Measurements from ENCODE around the gene TMBIM4.
"Not testable (repeated sequence)": the region's sequence is repeated elsewhere in the genome, so short reads cannot be mapped to it uniquely, and the experiment has no call there.

Gene TMBIM4

GRCh38 chr12:66169221-66170170 is at the start of gene TMBIM4:
TMBIM4 (minus strand) TSS chr12:66169996; CDS start chr12:66169951, 45 bp downstream.
- no peaks in the 10 kb centered on the region for H3K27me3 ChIP-seq (ENCODE audit: control insufficient read depth, insufficient read depth, low read length)
- H3K9ac ChIP-seq (ENCODE audit: low read depth, low read length): peak within 1 kb of the TSS; percentile 87
- peaks cover 8% of the 10 kb centered on the region for H3K9me3 ChIP-seq (ENCODE audit: control insufficient read depth, insufficient read depth, low read length)
- no peaks in the 10 kb centered on the region for H3K4me1 ChIP-seq (ENCODE audit: control insufficient read depth, insufficient read depth, low read length)
- no peaks in the 10 kb centered on the region for H3K36me3 ChIP-seq (ENCODE audit: control insufficient read depth, insufficient read depth, low read length)
- H3K4me3 ChIP-seq (ENCODE audit: low read depth, low read length): peak within 1 kb of the TSS; percentile 92
- peak within 1 kb of the TSS; percentile 91 for H3K27ac ChIP-seq (ENCODE audit: low read depth, low read length)

GRCh38 chr12:66217342-66217917 is 47.6 kb upstream of the TMBIM4 start:
- no peaks in the 10 kb centered on the region for H3K27me3 ChIP-seq (ENCODE audit: control insufficient read depth, insufficient read depth, low read length)
- no peaks in the 10 kb centered on the region for H3K4me1 ChIP-seq (ENCODE audit: control insufficient read depth, insufficient read depth, low read length)

GRCh38 chr12:66213011-66213410 is 43.2 kb upstream of the TMBIM4 start:
- H3K27ac ChIP-seq (ENCODE audit: low read depth, low read length); H3K36me3 ChIP-seq (ENCODE audit: control insufficient read depth, insufficient read depth, low read length); H3K9ac ChIP-seq (ENCODE audit: low read depth, low read length); H3K27me3 ChIP-seq (ENCODE audit: control insufficient read depth, insufficient read depth, low read length); H3K4me3 ChIP-seq (ENCODE audit: low read depth, low read length); H3K9me3 ChIP-seq (ENCODE audit: control insufficient read depth, insufficient read depth, low read length); H3K4me1 ChIP-seq (ENCODE audit: control insufficient read depth, insufficient read depth, low read length): not testable (repeated sequence)

More at GRCh38 chr12:66217342-66217917, 47.6 kb upstream of the TMBIM4 start:
- Histone ChIP-seq H3K4me3 (ENCODE audit: low read depth, low read length) (no peak overlapping the region), H3K9ac (ENCODE audit: low read depth, low read length) (no peak overlapping the region), H3K9me3 (ENCODE audit: control insufficient read depth, insufficient read depth, low read length) (peaks cover 8% of the 10 kb centered on the region; the same call in 1 of the 2 replicates), H3K27ac (ENCODE audit: low read depth, low read length) (no peak overlapping the region), H3K36me3 (ENCODE audit: control insufficient read depth, insufficient read depth, low read length) (no peaks in the 10 kb centered on the region)

- H3K9me3 ChIP-seq (ENCODE audit: control insufficient read depth, insufficient read depth, low read length); H3K9ac ChIP-seq (ENCODE audit: low read depth, low read length); H3K27ac ChIP-seq (ENCODE audit: low read depth, low read length); H3K27me3 ChIP-seq (ENCODE audit: control insufficient read depth, insufficient read depth, low read length); H3K36me3 ChIP-seq (ENCODE audit: control insufficient read depth, insufficient read depth, low read length); H3K4me3 ChIP-seq (ENCODE audit: low read depth, low read length); H3K4me1 ChIP-seq (ENCODE audit: control insufficient read depth, insufficient read depth, low read length): not testable (repeated sequence)
Measured at GRCh38 chr12:66211573-66211972, 41.8 kb upstream of the TMBIM4 start.

GRCh38 chr12:66210840-66211239 is 41.0 kb upstream of the TMBIM4 start:
- Histone ChIP-seq H3K36me3 (ENCODE audit: control insufficient read depth, insufficient read depth, low read length) (no peaks in the 10 kb centered on the region), H3K4me3 (ENCODE audit: low read depth, low read length) (no peak overlapping the region), H3K27me3 (ENCODE audit: control insufficient read depth, insufficient read depth, low read length) (no peaks in the 10 kb centered on the region), H3K27ac (ENCODE audit: low read depth, low read length) (no peak overlapping the region), H3K9me3 (ENCODE audit: control insufficient read depth, insufficient read depth, low read length) (no peaks in the 10 kb centered on the region), H3K9ac (ENCODE audit: low read depth, low read length) (no peak overlapping the region), H3K4me1 (ENCODE audit: control insufficient read depth, insufficient read depth, low read length) (no peaks in the 10 kb centered on the region)

GRCh38 chr12:66206141-66206540 is 36.3 kb upstream of the TMBIM4 start:
- H3K27ac ChIP-seq (ENCODE audit: low read depth, low read length): no peak overlapping the region
- H3K9me3 ChIP-seq (ENCODE audit: control insufficient read depth, insufficient read depth, low read length): no peaks in the 10 kb centered on the region
- no peak overlapping the region for H3K4me3 ChIP-seq (ENCODE audit: low read depth, low read length)
- H3K4me1 ChIP-seq (ENCODE audit: control insufficient read depth, insufficient read depth, low read length): no peaks in the 10 kb centered on the region
- H3K9ac ChIP-seq (ENCODE audit: low read depth, low read length): no peak overlapping the region
- H3K27me3 ChIP-seq (ENCODE audit: control insufficient read depth, insufficient read depth, low read length): no peaks in the 10 kb centered on the region
- no peaks in the 10 kb centered on the region for H3K36me3 ChIP-seq (ENCODE audit: control insufficient read depth, insufficient read depth, low read length)

- no peaks in the 10 kb centered on the region for H3K27me3 ChIP-seq (ENCODE audit: control insufficient read depth, insufficient read depth, low read length)
- H3K9ac ChIP-seq (ENCODE audit: low read depth, low read length): no peak overlapping the region
- H3K36me3 ChIP-seq (ENCODE audit: control insufficient read depth, insufficient read depth, low read length): no peaks in the 10 kb centered on the region
- H3K27ac ChIP-seq (ENCODE audit: low read depth, low read length): no peak overlapping the region
- H3K9me3 ChIP-seq (ENCODE audit: control insufficient read depth, insufficient read depth, low read length): no peaks in the 10 kb centered on the region
- H3K4me1 ChIP-seq (ENCODE audit: control insufficient read depth, insufficient read depth, low read length): no peaks in the 10 kb centered on the region
- no peak overlapping the region for H3K4me3 ChIP-seq (ENCODE audit: low read depth, low read length)
Measured at GRCh38 chr12:66203820-66204219, 34.0 kb upstream of the TMBIM4 start.

GRCh38 chr12:66199831-66200509 is 30.2 kb upstream of the TMBIM4 start:
- Histone ChIP-seq H3K4me1 (ENCODE audit: control insufficient read depth, insufficient read depth, low read length) (peaks cover 19% of the 10 kb centered on the region), H3K4me3 (ENCODE audit: low read depth, low read length) (no peak overlapping the region), H3K9ac (ENCODE audit: low read depth, low read length) (no peak overlapping the region), H3K36me3 (ENCODE audit: control insufficient read depth, insufficient read depth, low read length) (no peaks in the 10 kb centered on the region), H3K9me3 (ENCODE audit: control insufficient read depth, insufficient read depth, low read length) (no peaks in the 10 kb centered on the region), H3K27me3 (ENCODE audit: control insufficient read depth, insufficient read depth, low read length) (no peaks in the 10 kb centered on the region), H3K27ac (ENCODE audit: low read depth, low read length) (no peak overlapping the region)

- Histone ChIP-seq H3K9ac (ENCODE audit: low read depth, low read length) (no peak overlapping the region), H3K4me1 (ENCODE audit: control insufficient read depth, insufficient read depth, low read length) (peaks cover 19% of the 10 kb centered on the region), H3K27ac (ENCODE audit: low read depth, low read length) (no peak overlapping the region)
Measured at GRCh38 chr12:66199141-66199540, 29.3 kb upstream of the TMBIM4 start.

GRCh38 chr12:66197495-66197921 is 27.7 kb upstream of the TMBIM4 start:
- H3K36me3 ChIP-seq (ENCODE audit: control insufficient read depth, insufficient read depth, low read length): no peaks in the 10 kb centered on the region

More at GRCh38 chr12:66199141-66199540, 29.3 kb upstream of the TMBIM4 start:
- no peak overlapping the region for H3K4me3 ChIP-seq (ENCODE audit: low read depth, low read length)
- H3K27me3 ChIP-seq (ENCODE audit: control insufficient read depth, insufficient read depth, low read length): no peaks in the 10 kb centered on the region
- no peaks in the 10 kb centered on the region for H3K36me3 ChIP-seq (ENCODE audit: control insufficient read depth, insufficient read depth, low read length)
- H3K9me3 ChIP-seq (ENCODE audit: control insufficient read depth, insufficient read depth, low read length): no peaks in the 10 kb centered on the region

GRCh38 chr12:66196806-66197205 is 27.0 kb upstream of the TMBIM4 start:
- no peaks in the 10 kb centered on the region for H3K9me3 ChIP-seq (ENCODE audit: control insufficient read depth, insufficient read depth, low read length)
- no peak overlapping the region for H3K27ac ChIP-seq (ENCODE audit: low read depth, low read length)
- H3K36me3 ChIP-seq (ENCODE audit: control insufficient read depth, insufficient read depth, low read length): no peaks in the 10 kb centered on the region
- peaks cover 19% of the 10 kb centered on the region for H3K4me1 ChIP-seq (ENCODE audit: control insufficient read depth, insufficient read depth, low read length)
- no peak overlapping the region for H3K4me3 ChIP-seq (ENCODE audit: low read depth, low read length)
- no peaks in the 10 kb centered on the region for H3K27me3 ChIP-seq (ENCODE audit: control insufficient read depth, insufficient read depth, low read length)
- H3K9ac ChIP-seq (ENCODE audit: low read depth, low read length): no peak overlapping the region

More at GRCh38 chr12:66197495-66197921, 27.7 kb upstream of the TMBIM4 start:
- Histone ChIP-seq H3K27ac (ENCODE audit: low read depth, low read length) (no peak overlapping the region), H3K9ac (ENCODE audit: low read depth, low read length) (no peak overlapping the region), H3K27me3 (ENCODE audit: control insufficient read depth, insufficient read depth, low read length) (no peaks in the 10 kb centered on the region), H3K9me3 (ENCODE audit: control insufficient read depth, insufficient read depth, low read length) (no peaks in the 10 kb centered on the region), H3K4me3 (ENCODE audit: low read depth, low read length) (no peak overlapping the region), H3K4me1 (ENCODE audit: control insufficient read depth, insufficient read depth, low read length) (peaks cover 19% of the 10 kb centered on the region)

All from HUES48 (cell line).